Activated CD4-positive, CD25-positive, alpha-beta regulatory T cell (primary cell): Measurements from ENCODE around the gene CHMP2A.
"Not testable (repeated sequence)": the region's sequence is repeated elsewhere in the genome, so short reads cannot be mapped to it uniquely, and the experiment has no call there.

Source experiments
- DNase-seq, 4 experiments: peaks; one replicate each; lab custom pipeline; 2025; lab: John Stamatoyannopoulos, UW

The CHMP2A gene

GRCh38 chr19:58555369-58555885 is 522 bp upstream of the CHMP2A start:
- no peak for DNase-seq

GRCh38 chr19:58553799-58554493 is 959 bp downstream of the CHMP2A start:
- no peak for DNase-seq

- DNase-seq, result no peak
Observed at GRCh38 chr19:58552655-58553054, 2.2 kb downstream of the CHMP2A start.

- DNase-seq, result no peak
Observed at GRCh38 chr19:58551577-58552471, 3.1 kb downstream of the CHMP2A start.

- no peak for DNase-seq
Observed at GRCh38 chr19:58551123-58551497, 3.8 kb downstream of the CHMP2A start.

- DNase-seq, result no peak
Observed at GRCh38 chr19:58550362-58551122, 4.4 kb downstream of the CHMP2A start.

- DNase-seq, result no peak
Observed at GRCh38 chr19:58549664-58550361, 5.1 kb downstream of the CHMP2A start.

- DNase-seq, result no peak
Observed at GRCh38 chr19:58548859-58549663, 5.8 kb downstream of the CHMP2A start.

- no peak for DNase-seq
Observed at GRCh38 chr19:58547323-58548312, 7.3 kb downstream of the CHMP2A start.

- DNase-seq, result no peak
Observed at GRCh38 chr19:58546019-58546530, 8.8 kb downstream of the CHMP2A start.

- no peak for DNase-seq
Observed at GRCh38 chr19:58545286-58546018, 9.5 kb downstream of the CHMP2A start.

GRCh38 chr19:58544591-58545285 is 10.2 kb downstream of the CHMP2A start:
- DNase-seq, result no peak

- DNase-seq, result no peak
Observed at GRCh38 chr19:58543826-58544590, 10.9 kb downstream of the CHMP2A start, which contains the start of gene TRIM28. TSS of gene TRIM28 (plus strand) at chr19:58544064. CDS start at chr19:58544758, 694 bp downstream.

GRCh38 chr19:58542641-58543372 is 12.1 kb downstream of the CHMP2A start:
- not testable (repeated sequence) for DNase-seq

GRCh38 chr19:58539169-58539559 is 15.7 kb downstream of the CHMP2A start:
- DNase-seq, result not testable (repeated sequence)
